Measurements from ENCODE around the gene EFNA3. TPM values are rescaled to one million over a fixed set of nuclear protein-coding genes. Genes with fewer than 3 reads are reported as not detected.

EFNA3 gene
- total RNA-seq, 1 donor from 2014 or later = 2.7 TPM

- DNase-seq (ENCODE audit: low spot score) = no peak
Measured at GRCh38 chr1:155083052-155083541, 4.5 kb downstream of the EFNA3 start.

- no peak for DNase-seq (ENCODE audit: low spot score)
Measured at GRCh38 chr1:155083865-155084721, 5.5 kb downstream of the EFNA3 start.

- peak; percentile 94 for DNase-seq (ENCODE audit: low spot score)
Measured at GRCh38 chr1:155084722-155085503, 6.3 kb downstream of the EFNA3 start.

- DNase-seq (ENCODE audit: low spot score) = peak; percentile 65
Measured at GRCh38 chr1:155085504-155086127, 7.0 kb downstream of the EFNA3 start.

GRCh38 chr1:155086128-155086741 lies 7.6 kb downstream of the EFNA3 start:
- peak; percentile 65 for DNase-seq (ENCODE audit: low spot score)

GRCh38 chr1:155086856-155087535 lies 8.4 kb downstream of the EFNA3 start:
- DNase-seq (ENCODE audit: low spot score) = no peak

- peak; percentile 70 for DNase-seq (ENCODE audit: low spot score)
Measured at GRCh38 chr1:155091071-155092051, 12.7 kb downstream of the EFNA3 start.

GRCh38 chr1:155092131-155092530 lies 13.5 kb downstream of the EFNA3 start:
- no peak for DNase-seq (ENCODE audit: low spot score)

GRCh38 chr1:155092641-155093040 lies 14.0 kb downstream of the EFNA3 start:
- DNase-seq (ENCODE audit: low spot score) = no peak

GRCh38 chr1:155093911-155094621 lies 15.4 kb downstream of the EFNA3 start:
- no peak for DNase-seq (ENCODE audit: low spot score)

GRCh38 chr1:155094622-155094948 lies 15.9 kb downstream of the EFNA3 start:
- DNase-seq (ENCODE audit: low spot score) = no peak

GRCh38 chr1:155099331-155099730 lies 20.7 kb downstream of the EFNA3 start:
- DNase-seq (ENCODE audit: low spot score) = no peak

GRCh38 chr1:155103325-155103724 lies 24.7 kb downstream of the EFNA3 start:
- no peak for DNase-seq (ENCODE audit: low spot score)

- DNase-seq (ENCODE audit: low spot score) = no peak
Measured at GRCh38 chr1:155104605-155105534, 26.2 kb downstream of the EFNA3 start.

- DNase-seq (ENCODE audit: low spot score) = peak; percentile 74
Measured at GRCh38 chr1:155105604-155106011, 27.0 kb downstream of the EFNA3 start.

GRCh38 chr1:155106862-155107261 lies 28.2 kb downstream of the EFNA3 start:
- DNase-seq (ENCODE audit: low spot score) = no peak

- DNase-seq (ENCODE audit: low spot score) = no peak
Measured at GRCh38 chr1:155107309-155108264, 28.9 kb downstream of the EFNA3 start.
